HG02840 (cell line): ENCODE measurements around the gene DNAJC17.

Experiments used
- ATAC-seq: cut with Tn5 transposase; IDR thresholded peaks from one replicate; pipeline ENCODE4 v1.9.1; 2021; ENCODE audit warnings: mild to moderate bottlenecking, moderate library complexity, moderate number of reproducible peaks; ENCODE audit not compliant: unreplicated experiment, low FRiP score

Gene DNAJC17

GRCh38 chr15:40768521-40769273 is 38.6 kb downstream of the DNAJC17 start:
- ATAC-seq = no peak

GRCh38 chr15:40767838-40768500 is 39.3 kb downstream of the DNAJC17 start:
- no peak for ATAC-seq

GRCh38 chr15:40766906-40767837 is 40.1 kb downstream of the DNAJC17 start:
- ATAC-seq = no peak

GRCh38 chr15:40766194-40766815 is 41.0 kb downstream of the DNAJC17 start:
- ATAC-seq = no peak

- ATAC-seq = no peak
Measured at GRCh38 chr15:40764629-40765103, 42.6 kb downstream of the DNAJC17 start.

- ATAC-seq = peak; percentile 44
Measured at GRCh38 chr15:40763801-40764628, 43.3 kb downstream of the DNAJC17 start, which contains the start of gene GCHFR. TSS of gene GCHFR (plus strand) at chr15:40764068. CDS start at chr15:40764181, 113 bp downstream.

GRCh38 chr15:40762919-40763800 is 44.1 kb downstream of the DNAJC17 start:
- ATAC-seq = no peak

- ATAC-seq = no peak
Measured at GRCh38 chr15:40759961-40760360, 47.3 kb downstream of the DNAJC17 start.

GRCh38 chr15:40756938-40757337 is 50.3 kb downstream of the DNAJC17 start:
- ATAC-seq = no peak

- ATAC-seq = no peak
Measured at GRCh38 chr15:40755812-40756208, 51.5 kb downstream of the DNAJC17 start.

- peak; percentile 84 for ATAC-seq
Measured at GRCh38 chr15:40754883-40755811, 52.1 kb downstream of the DNAJC17 start, which contains the start of gene RMDN3. TSS of gene RMDN3 (minus strand) at chr15:40755254. CDS start at chr15:40754783, 471 bp downstream.

GRCh38 chr15:40754574-40754882 is 52.7 kb downstream of the DNAJC17 start:
- no peak for ATAC-seq

GRCh38 chr15:40751745-40752144 is 55.5 kb downstream of the DNAJC17 start:
- ATAC-seq = no peak

GRCh38 chr15:40750885-40751284 is 56.4 kb downstream of the DNAJC17 start:
- no peak for ATAC-seq

- ATAC-seq = no peak
Measured at GRCh38 chr15:40749151-40749630, 58.1 kb downstream of the DNAJC17 start.

GRCh38 chr15:40747685-40748631 is 59.3 kb downstream of the DNAJC17 start:
- no peak for ATAC-seq
